Psoas muscle (tissue), 8 donors: Measurements from ENCODE around the gene RASL11A. TPM values are rescaled to one million over a fixed set of nuclear protein-coding genes. Genes with fewer than 3 reads are reported as not detected.

Experiments used
- ATAC-seq, 4 donors: fragments of 200-7000 bp; cut with Tn5 transposase; one replicate each; pipeline ENCODE4 v1.9.1; 2020; ENCODE audit warnings: moderate library complexity in 3 of 4, mild to moderate bottlenecking in 2 of 4
- DNase-seq, 2 donors: peaks; one replicate each; pipeline ENCODE4 v3.0.0-alpha.2; 2020
- H3K27ac ChIP-seq: fragments of 200-600 bp; one replicate; pipeline ENCODE4 v1.8.0; 2022
- H3K27me3 ChIP-seq, 3 donors: fragments of 200-600 bp in 1 of 3; one replicate each; pipeline versions ENCODE4 v1.6.1 to v1.8.0; 2013 to 2022; ENCODE audit warnings: low read length in 2 of 3, mild to moderate bottlenecking in 2 of 3, moderate library complexity in 1 of 3; ENCODE audit not compliant: insufficient read depth in 3 of 3
- H3K36me3 ChIP-seq, 2 donors: fragments of 200-600 bp in 1 of 2; one replicate each; pipeline versions ENCODE4 v1.6.1 to v1.8.0; 2013 to 2022; ENCODE audit warnings: low read depth in 1 of 2, mild to moderate bottlenecking in 1 of 2, moderate library complexity in 1 of 2; ENCODE audit not compliant: insufficient read depth in 1 of 2
- H3K4me1 ChIP-seq: fragments of 200-600 bp; one replicate; pipeline ENCODE4 v1.8.0; 2022
- H3K4me3 ChIP-seq: fragments of 200-600 bp; one replicate; pipeline ENCODE4 v1.8.0; 2022; ENCODE audit warnings: mild to moderate bottlenecking
- H3K9me3 ChIP-seq: fragments of 200-600 bp; one replicate; pipeline ENCODE4 v1.8.0; 2022
- WGBS, 3 donors: extraction: QIAGEN DNeasy Blood & Tissue Kit; methylation state at CpG; one replicate each; pipeline versions ENCODE4 v1.1.6 to v1.1.7; 2013; 5-methylcytosine and 5-hydroxymethylcytosine counted together
- intact Hi-C, 2 donors: fragments of 100-400 bp; cut with DNase I; formaldehyde crosslinking; loops; one replicate each; pipeline versions ENCODE4 v1.11.0 to v1.14.2; 2022
- polyA plus RNA-seq, 3 donors: library from polyadenylated mRNA; stranded (reverse); fragments of 200-250 nt; gene quantifications; one replicate each; pipeline ENCODE4 v1.2.3, GENCODE V29; 2013
- total RNA-seq, 4 donors: library from RNA; stranded (reverse); fragmentation: NEBNext Ultra II Directional in 2 of 4; extraction: Animal tissue kit (Norgen Biotek cat#: 25700) in 2 of 4; gene quantifications; one replicate each; pipeline versions ENCODE4 v1.2.1 to v1.2.4, GENCODE V29; 2021 to 2023
- TF ChIP-seq, protein P1 (sequence below): fragments of 200-600 bp; IDR thresholded peaks from one replicate; pipeline ENCODE4 v1.8.0; 2022; ENCODE audit warnings: antibody characterized with exemption
- donor health status: healthy with polysubstance abuse.
- donor health status: DM: no; HTN: no; CAD: no; lungs with moderate emphysema.
- donor health status: Bipolar disorder and iron deficiency.
- donor health status: healthy.
- donor health status: DM: yes; HTN: yes; CAD: no.
- donor health status: DM: no; HTN: no; CAD: no.
- donor health status: DM: no; HTN: no; CAD: no.
- donor health status: DM: yes; HTN: yes; CAD: no.

RASL11A gene
- total and polyA plus RNA-seq, 7 donors = 2.3 to 6.4 (median 3.3) TPM

DNA sequence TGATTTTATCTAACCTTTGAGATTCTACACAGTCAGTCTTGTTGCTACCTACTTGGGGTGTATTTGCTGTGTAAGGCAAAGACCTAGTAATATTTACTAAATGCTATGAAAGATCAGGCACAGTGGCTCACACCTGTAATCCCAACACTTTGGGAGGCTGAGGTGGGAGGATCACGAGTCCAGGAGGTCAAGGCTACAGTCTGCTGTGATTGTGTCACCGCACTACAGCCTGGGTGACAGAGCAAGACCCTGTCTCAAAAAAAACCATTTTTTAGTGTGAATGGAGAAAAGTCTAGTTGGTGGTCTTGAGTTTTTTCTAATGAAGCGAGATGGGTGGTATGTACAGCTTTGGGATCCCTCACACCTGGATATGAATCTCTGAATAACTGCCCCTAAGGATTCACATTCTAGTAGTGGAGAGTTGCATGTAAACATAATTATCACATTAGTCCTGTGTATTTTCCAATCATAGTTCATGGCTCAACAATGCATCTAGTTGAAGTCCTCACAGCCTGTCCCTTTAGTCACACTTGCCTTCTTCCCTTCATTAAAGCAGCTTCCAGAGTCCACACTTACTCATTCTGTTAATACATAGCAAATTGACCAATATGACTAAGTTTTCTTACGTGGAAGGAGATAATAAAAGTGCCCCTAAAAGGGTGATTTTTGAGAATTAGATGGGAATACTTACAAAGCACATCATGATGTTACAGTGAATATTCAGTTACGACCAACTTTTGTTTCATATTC is 11.8 kb upstream of the RASL11A start:
- H3K27me3 ChIP-seq = no peaks in the 10 kb centered on the region
- intact Hi-C loops = loop anchor here in 1 of 2 donors (10.0 kb wide), 1 partner anchor 166 kb away; the partner anchor contains the start of gene GTF3A
- peaks cover 16 to 77% of the 10 kb centered on the region in 2 donors for H3K36me3 ChIP-seq
- H3K4me3 ChIP-seq = no peak overlapping the region
- no peaks in the 10 kb centered on the region for H3K9me3 ChIP-seq
- DNase-seq = no peak
- ATAC-seq = peak in 1 of 4 donors; percentile 24
- H3K27ac ChIP-seq = peak overlapping the region; percentile 24
- peaks cover 11% of the 10 kb centered on the region for H3K4me1 ChIP-seq
- TF ChIP-seq, protein P1, sequence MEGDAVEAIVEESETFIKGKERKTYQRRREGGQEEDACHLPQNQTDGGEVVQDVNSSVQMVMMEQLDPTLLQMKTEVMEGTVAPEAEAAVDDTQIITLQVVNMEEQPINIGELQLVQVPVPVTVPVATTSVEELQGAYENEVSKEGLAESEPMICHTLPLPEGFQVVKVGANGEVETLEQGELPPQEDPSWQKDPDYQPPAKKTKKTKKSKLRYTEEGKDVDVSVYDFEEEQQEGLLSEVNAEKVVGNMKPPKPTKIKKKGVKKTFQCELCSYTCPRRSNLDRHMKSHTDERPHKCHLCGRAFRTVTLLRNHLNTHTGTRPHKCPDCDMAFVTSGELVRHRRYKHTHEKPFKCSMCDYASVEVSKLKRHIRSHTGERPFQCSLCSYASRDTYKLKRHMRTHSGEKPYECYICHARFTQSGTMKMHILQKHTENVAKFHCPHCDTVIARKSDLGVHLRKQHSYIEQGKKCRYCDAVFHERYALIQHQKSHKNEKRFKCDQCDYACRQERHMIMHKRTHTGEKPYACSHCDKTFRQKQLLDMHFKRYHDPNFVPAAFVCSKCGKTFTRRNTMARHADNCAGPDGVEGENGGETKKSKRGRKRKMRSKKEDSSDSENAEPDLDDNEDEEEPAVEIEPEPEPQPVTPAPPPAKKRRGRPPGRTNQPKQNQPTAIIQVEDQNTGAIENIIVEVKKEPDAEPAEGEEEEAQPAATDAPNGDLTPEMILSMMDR = no peak
- 88 to 94% (median 92%) methylated on average over 5 of the region's 5 CpGs for whole genome bisulfite sequencing, 3 donors

DNA sequence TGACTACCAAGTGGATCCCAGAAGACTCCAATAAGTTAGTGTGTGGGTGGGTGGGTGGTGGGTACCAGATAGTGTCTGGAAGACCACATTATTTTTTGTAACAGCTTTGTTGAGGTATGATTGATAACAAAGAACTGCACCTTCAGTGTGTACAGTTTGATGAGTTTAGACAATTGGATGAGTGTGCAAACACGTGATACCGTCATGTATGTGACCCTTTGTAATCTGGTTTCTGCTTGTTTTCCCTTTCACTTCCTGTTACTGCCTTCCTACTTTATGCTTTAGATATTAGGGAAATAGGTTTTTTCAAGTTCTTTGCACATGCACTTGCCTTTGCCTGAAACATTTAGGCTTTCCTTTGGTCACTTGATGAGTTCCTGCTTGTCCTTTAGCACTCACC is 10.8 kb upstream of the RASL11A start:
- H3K4me3 ChIP-seq = no peak overlapping the region
- TF ChIP-seq, protein P1 = no peak
- no peaks in the 10 kb centered on the region for H3K27me3 ChIP-seq
- H3K36me3 ChIP-seq = peaks cover 16 to 67% of the 10 kb centered on the region in 2 donors
- ATAC-seq = no peak
- no peaks in the 10 kb centered on the region for H3K9me3 ChIP-seq
- WGBS, 3 donors = 52 to 64% (median 63%) methylated on average over 2 of the region's 2 CpGs
- peak overlapping the region; percentile 24 for H3K27ac ChIP-seq
- peaks cover 3% of the 10 kb centered on the region for H3K4me1 ChIP-seq
- intact Hi-C loops = loop anchor here in 1 of 2 donors (10.0 kb wide), 1 partner anchor 165 kb away; the partner anchor contains the start of gene GTF3A
- no peak for DNase-seq

DNA sequence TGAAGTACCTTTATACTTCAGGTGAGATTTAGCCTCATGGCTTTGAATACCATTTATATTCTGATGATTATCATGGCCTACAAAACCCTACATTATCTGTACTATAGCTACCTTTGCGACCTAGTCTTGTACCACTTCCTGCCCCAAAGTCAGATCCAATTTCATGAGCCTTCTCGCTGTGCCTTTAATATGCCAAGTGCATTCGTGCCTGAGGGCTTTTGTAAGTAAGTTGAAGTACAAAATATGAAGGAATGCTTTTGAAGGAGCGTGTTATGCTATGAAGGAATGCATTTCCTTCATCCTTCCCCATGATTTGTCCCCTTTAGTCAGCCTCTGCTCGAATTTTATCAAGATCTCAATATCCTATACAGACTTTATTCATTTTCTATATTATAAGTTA is 9.2 kb upstream of the RASL11A start:
- ATAC-seq (no peak), DNase-seq (no peak)
- TF ChIP-seq, protein P1 = no peak
- Histone ChIP-seq H3K9me3 (no peaks in the 10 kb centered on the region), H3K27ac (peak overlapping the region; percentile 36), H3K27me3 (no peaks in the 10 kb centered on the region), H3K36me3 (peaks cover 11 to 51% of the 10 kb centered on the region in 2 donors), H3K4me3 (no peak overlapping the region), H3K4me1 (no peaks in the 10 kb centered on the region)
- WGBS, 3 donors = 46 to 72% (median 55%) methylated on average over 5 of the region's 5 CpGs
- intact Hi-C loops = no loop called here

DNA sequence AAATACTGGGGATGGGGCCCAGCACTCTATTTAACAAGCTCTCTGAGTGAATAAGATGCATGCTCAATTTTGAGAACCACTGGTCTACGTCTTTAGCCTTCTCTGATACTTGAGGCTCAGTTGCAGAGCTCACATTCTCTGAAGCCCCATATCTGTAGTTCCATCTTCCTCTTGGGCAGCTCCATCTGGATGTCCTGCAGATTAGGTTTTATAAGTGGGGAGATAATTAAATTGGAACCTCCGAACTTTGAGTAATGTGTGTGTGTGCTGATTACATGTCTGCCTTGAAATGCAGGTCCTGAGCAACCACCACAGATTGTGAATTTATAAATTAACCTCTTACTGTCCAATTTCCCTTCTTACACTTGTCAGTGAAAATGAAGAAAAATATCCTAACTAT is 7.2 kb upstream of the RASL11A start:
- no peak for ATAC-seq
- Histone ChIP-seq H3K9me3 (no peaks in the 10 kb centered on the region), H3K4me1 (no peaks in the 10 kb centered on the region), H3K27me3 (no peaks in the 10 kb centered on the region), H3K4me3 (no peak overlapping the region), H3K36me3 (peaks cover 2 to 31% of the 10 kb centered on the region in 2 donors), H3K27ac (no peak overlapping the region)
- WGBS, 3 donors = 50 to 61% (median 56%) methylated on average over 2 of the region's 2 CpGs
- no peak for DNase-seq
- intact Hi-C loops = no loop called here
- TF ChIP-seq, protein P1 = no peak
